BJ (cell line): ENCODE data around the gene DYRK3. TPM values are rescaled to one million over a fixed set of nuclear protein-coding genes. Genes with fewer than 3 reads are reported as not detected.

Source experiments
- CTCF ChIA-PET: fragments of 350-600 bp; formaldehyde crosslinking; extraction: SDS; loops from one replicate; lab custom pipeline; 2021; ENCODE audit warnings: antibody characterized with exemption, inconsistent platforms; lab: Yijun Ruan, JAX
- POLR2A ChIA-PET: fragments of 300-600 bp; sonication (Branson Sonifier 250); formaldehyde crosslinking; extraction: SDS; loops from one replicate; lab custom pipeline; 2021; ENCODE audit warnings: antibody characterized with exemption; lab: Charles Lee
- DNase-seq: peaks from one replicate; pipeline ENCODE4 v3.0.0-alpha.2; 2011; ENCODE audit warnings: low read depth
- H3K27me3 ChIP-seq: 2 replicates; pipeline ENCODE4 v1.6.0; 2011; ENCODE audit warnings: low read length; ENCODE audit not compliant: control insufficient read depth, insufficient read depth
- H3K36me3 ChIP-seq: 2 replicates; pipeline ENCODE4 v1.5.1; 2011; ENCODE audit warnings: low read length; ENCODE audit not compliant: control insufficient read depth, insufficient read depth
- H3K4me3 ChIP-seq: 2 replicates; pipeline ENCODE4 v1.5.1; 2011; ENCODE audit warnings: low read depth, mild to moderate bottlenecking, control low read depth, low read length
- CTCF ChIP-seq: IDR thresholded peaks from 2 replicates; pipeline ENCODE4 v1.5.1; 2011; ENCODE audit warnings: low read depth, mild to moderate bottlenecking, control low read depth, inconsistent platforms, low read length, moderate library complexity; ENCODE audit not compliant: insufficient read depth
- polyA plus RNA-seq: library from polyadenylated mRNA; depleted of rRNA; stranded (reverse); fragments of >200 nt; gene quantifications from 2 replicates; pipeline ENCODE4 v1.2.3, GENCODE V29; 2011

The DYRK3 gene
- polyA plus RNA-seq, 1 experiment, result 7.4 TPM

- POLR2A ChIA-PET, result no interaction called here
- CTCF ChIA-PET, result interaction anchor here (0.8 kb wide), 1 partner anchor 15 kb away, joined by 3 read pairs; no protein-coding TSS in a partner anchor
Observed at GRCh38 chr1:206679738-206680211, 44.4 kb downstream of the DYRK3 start.

GRCh38 chr1:206680279-206680678 is 44.9 kb downstream of the DYRK3 start:
- ChIA-PET CTCF (interaction anchor here (0.8 kb wide), 1 partner anchor 16 kb away, joined by 3 read pairs; no protein-coding TSS in a partner anchor), POLR2A (no interaction called here)
- no peaks in the 10 kb centered on the region for H3K36me3 ChIP-seq
- no peak for TF ChIP-seq CTCF
- H3K4me3 ChIP-seq, result no peak overlapping the region
- no peak for DNase-seq
- H3K27me3 ChIP-seq, result peaks cover 2% of the 10 kb centered on the region; the same call in 1 of the 2 replicates

More at GRCh38 chr1:206679738-206680211, 44.4 kb downstream of the DYRK3 start:
- no peak for DNase-seq
- H3K4me3 ChIP-seq, result no peak overlapping the region
- TF ChIP-seq CTCF, result no peak
- H3K36me3 ChIP-seq, result no peaks in the 10 kb centered on the region
- peaks cover 2% of the 10 kb centered on the region; the same call in 1 of the 2 replicates for H3K27me3 ChIP-seq

GRCh38 chr1:206681359-206681758 is 46.0 kb downstream of the DYRK3 start:
- Histone ChIP-seq H3K4me3 (no peak overlapping the region), H3K36me3 (no peaks in the 10 kb centered on the region), H3K27me3 (peaks cover 2% of the 10 kb centered on the region; the same call in 1 of the 2 replicates)
- no peak for DNase-seq
- POLR2A ChIA-PET, result no interaction called here
- no peak for TF ChIP-seq CTCF
- CTCF ChIA-PET, result no interaction called here

- H3K4me3 ChIP-seq, result no peak overlapping the region
- no peak for DNase-seq
- no peak for TF ChIP-seq CTCF
- ChIA-PET POLR2A (no interaction called here), CTCF (no interaction called here)
- peaks cover 2% of the 10 kb centered on the region; the same call in 1 of the 2 replicates for H3K27me3 ChIP-seq
- no peaks in the 10 kb centered on the region for H3K36me3 ChIP-seq
Observed at GRCh38 chr1:206682111-206682510, 46.8 kb downstream of the DYRK3 start.

GRCh38 chr1:206683313-206683712 is 48.0 kb downstream of the DYRK3 start:
- no peaks in the 10 kb centered on the region for H3K36me3 ChIP-seq
- TF ChIP-seq CTCF, result no peak
- peaks cover 2% of the 10 kb centered on the region; the same call in 1 of the 2 replicates for H3K27me3 ChIP-seq
- no peak overlapping the region for H3K4me3 ChIP-seq
- POLR2A ChIA-PET, result no interaction called here
- DNase-seq, result no peak
- CTCF ChIA-PET, result interaction anchor here (2.7 kb wide), 1 partner anchor 20 kb away, joined by 14 read pairs; no protein-coding TSS in a partner anchor
